Measurements from ENCODE around the gene SPRY4.

DNA sequence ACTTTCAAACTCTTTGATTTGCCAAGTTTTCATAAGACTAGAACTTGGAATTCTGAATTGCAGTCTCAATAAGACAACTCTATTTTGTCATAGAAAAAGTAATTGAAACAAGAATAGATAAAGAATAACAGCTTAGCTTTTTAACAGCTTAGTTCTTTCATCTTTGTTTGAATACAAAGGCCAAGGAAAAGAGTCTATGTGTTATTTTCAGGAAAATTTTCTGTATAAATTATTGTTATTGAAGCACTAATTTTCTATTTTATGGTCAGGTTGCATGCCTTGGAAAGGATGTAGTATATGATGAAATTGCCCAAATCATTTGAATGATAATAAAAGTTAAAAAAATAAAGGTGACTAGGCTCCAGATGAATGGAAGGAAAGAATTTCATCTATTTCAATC lies 25.2 kb upstream of the SPRY4 start:
- TF ChIP-seq, protein P1, sequence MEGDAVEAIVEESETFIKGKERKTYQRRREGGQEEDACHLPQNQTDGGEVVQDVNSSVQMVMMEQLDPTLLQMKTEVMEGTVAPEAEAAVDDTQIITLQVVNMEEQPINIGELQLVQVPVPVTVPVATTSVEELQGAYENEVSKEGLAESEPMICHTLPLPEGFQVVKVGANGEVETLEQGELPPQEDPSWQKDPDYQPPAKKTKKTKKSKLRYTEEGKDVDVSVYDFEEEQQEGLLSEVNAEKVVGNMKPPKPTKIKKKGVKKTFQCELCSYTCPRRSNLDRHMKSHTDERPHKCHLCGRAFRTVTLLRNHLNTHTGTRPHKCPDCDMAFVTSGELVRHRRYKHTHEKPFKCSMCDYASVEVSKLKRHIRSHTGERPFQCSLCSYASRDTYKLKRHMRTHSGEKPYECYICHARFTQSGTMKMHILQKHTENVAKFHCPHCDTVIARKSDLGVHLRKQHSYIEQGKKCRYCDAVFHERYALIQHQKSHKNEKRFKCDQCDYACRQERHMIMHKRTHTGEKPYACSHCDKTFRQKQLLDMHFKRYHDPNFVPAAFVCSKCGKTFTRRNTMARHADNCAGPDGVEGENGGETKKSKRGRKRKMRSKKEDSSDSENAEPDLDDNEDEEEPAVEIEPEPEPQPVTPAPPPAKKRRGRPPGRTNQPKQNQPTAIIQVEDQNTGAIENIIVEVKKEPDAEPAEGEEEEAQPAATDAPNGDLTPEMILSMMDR (conservative IDR thresholded peaks at IDR 0.05): no peak
- no peak for TF ChIP-seq ZFX (IDR thresholded peaks at IDR 0.05)

All from C4-2B (cell line).